Esophagus squamous epithelium (tissue), 4 donors: Measurements from ENCODE around the gene CXCL3.

Experiments
- POLR2A ChIP-seq, 4 donors: fragments of 450-650 bp; IDR thresholded peaks; one replicate each; pipeline ENCODE4 v1.6.1; 2017; ENCODE audit warnings: antibody characterized with exemption in 4 of 4, mild to moderate bottlenecking in 4 of 4, moderate library complexity in 3 of 4
- TF ChIP-seq, protein P1 (sequence below), 6 experiments: fragments of 450-650 bp in 4 of 6; fragments of 200-600 bp in 2 of 6; sonication (generic) in 2 of 6; IDR thresholded peaks; one replicate each; pipeline ENCODE4 v1.5.1; 2016 to 2019; ENCODE audit warnings: antibody characterized with exemption in 6 of 6, mild to moderate bottlenecking in 4 of 6, moderate library complexity in 4 of 6

DNA sequence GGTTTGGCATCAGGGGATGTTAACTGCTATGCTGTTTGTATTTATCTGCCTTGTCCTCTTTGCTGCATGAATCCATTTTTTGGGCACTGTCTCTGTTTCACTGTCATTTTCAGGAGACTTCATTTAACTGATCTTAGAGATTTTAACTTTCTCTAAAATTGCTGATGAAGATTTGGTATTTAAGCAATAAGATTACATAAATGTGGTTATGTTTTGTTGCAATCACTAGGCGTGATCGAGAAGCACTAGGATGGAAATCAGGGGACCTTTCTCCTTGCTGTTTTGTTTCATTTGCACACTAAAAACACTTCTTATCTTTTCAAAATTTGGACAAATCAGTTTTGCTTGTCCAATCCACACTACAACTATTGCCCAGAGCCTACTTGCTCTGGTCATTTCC lies 45.1 kb upstream of the CXCL3 start:
- TF ChIP-seq POLR2A (IDR thresholded peaks at IDR 0.05), result no peak
- TF ChIP-seq, protein P1, sequence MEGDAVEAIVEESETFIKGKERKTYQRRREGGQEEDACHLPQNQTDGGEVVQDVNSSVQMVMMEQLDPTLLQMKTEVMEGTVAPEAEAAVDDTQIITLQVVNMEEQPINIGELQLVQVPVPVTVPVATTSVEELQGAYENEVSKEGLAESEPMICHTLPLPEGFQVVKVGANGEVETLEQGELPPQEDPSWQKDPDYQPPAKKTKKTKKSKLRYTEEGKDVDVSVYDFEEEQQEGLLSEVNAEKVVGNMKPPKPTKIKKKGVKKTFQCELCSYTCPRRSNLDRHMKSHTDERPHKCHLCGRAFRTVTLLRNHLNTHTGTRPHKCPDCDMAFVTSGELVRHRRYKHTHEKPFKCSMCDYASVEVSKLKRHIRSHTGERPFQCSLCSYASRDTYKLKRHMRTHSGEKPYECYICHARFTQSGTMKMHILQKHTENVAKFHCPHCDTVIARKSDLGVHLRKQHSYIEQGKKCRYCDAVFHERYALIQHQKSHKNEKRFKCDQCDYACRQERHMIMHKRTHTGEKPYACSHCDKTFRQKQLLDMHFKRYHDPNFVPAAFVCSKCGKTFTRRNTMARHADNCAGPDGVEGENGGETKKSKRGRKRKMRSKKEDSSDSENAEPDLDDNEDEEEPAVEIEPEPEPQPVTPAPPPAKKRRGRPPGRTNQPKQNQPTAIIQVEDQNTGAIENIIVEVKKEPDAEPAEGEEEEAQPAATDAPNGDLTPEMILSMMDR (IDR thresholded peaks at IDR 0.05), result no peak
